Mesothelial cell of epicardium (in vitro differentiated cells): Measurements from ENCODE around the gene COL23A1. TPM values are rescaled to one million over a fixed set of nuclear protein-coding genes. Genes with fewer than 3 reads are reported as not detected.

Experiments
- DNase-seq, 2 experiments: peaks; one replicate each; pipeline ENCODE4 v3.0.0; 2021; ENCODE audit warnings: low spot score in 2 of 2; ENCODE audit not compliant: unreplicated experiment in 2 of 2
- H3K27ac Mint-ChIP-seq: 2 replicates; pipeline ENCODE4 v1.8.0; 2021; ENCODE audit warnings: mixed read lengths
- H3K27me3 Mint-ChIP-seq: 2 replicates; pipeline ENCODE4 v1.8.0; 2021; ENCODE audit warnings: low read depth, mixed read lengths
- H3K36me3 Mint-ChIP-seq: 2 replicates; pipeline ENCODE4 v1.8.0; 2021; ENCODE audit warnings: mixed read lengths
- H3K4me1 Mint-ChIP-seq: 2 replicates; pipeline ENCODE4 v1.8.0; 2021; ENCODE audit warnings: mixed read lengths
- H3K4me3 Mint-ChIP-seq: 2 replicates; pipeline ENCODE4 v1.8.0; 2021; ENCODE audit warnings: mild to moderate bottlenecking, moderate library complexity, mixed read lengths
- H3K9me3 Mint-ChIP-seq: 2 replicates; pipeline ENCODE4 v1.8.0; 2021; ENCODE audit warnings: mixed read lengths
- CTCF ChIP-seq: fragments of 200-600 bp; sonication (generic); IDR thresholded peaks from one replicate; pipeline ENCODE4 v1.5.0; 2021; ENCODE audit warnings: antibody characterized with exemption; ENCODE audit not compliant: unreplicated experiment
- total RNA-seq: library from RNA; stranded (reverse); gene quantifications from 3 replicates; pipeline ENCODE4 v1.2.1, GENCODE V29; 2021

The COL23A1 gene
- total RNA-seq, 1 donor from 2014 or later, result 13.6 TPM

- Mint-ChIP-seq H3K36me3 (no peaks in the 10 kb centered on the region), H3K4me1 (peaks cover 33% of the 10 kb centered on the region), H3K4me3 (no peak overlapping the region), H3K9me3 (no peaks in the 10 kb centered on the region), H3K27me3 (no peaks in the 10 kb centered on the region), H3K27ac (no peak overlapping the region)
- no peak for DNase-seq
- no peak for TF ChIP-seq CTCF
Observed at GRCh38 chr5:178546675-178547033, 43.5 kb downstream of the COL23A1 start.

- no peak for TF ChIP-seq CTCF
- H3K27ac Mint-ChIP-seq, result no peak overlapping the region
- H3K4me1 Mint-ChIP-seq, result peaks cover 30% of the 10 kb centered on the region
- no peaks in the 10 kb centered on the region for H3K9me3 Mint-ChIP-seq
- H3K27me3 Mint-ChIP-seq, result no peaks in the 10 kb centered on the region
- H3K36me3 Mint-ChIP-seq, result no peaks in the 10 kb centered on the region
- H3K4me3 Mint-ChIP-seq, result no peak overlapping the region
- no peak for DNase-seq
Observed at GRCh38 chr5:178545941-178546674, 44.1 kb downstream of the COL23A1 start.

- DNase-seq, result no peak
Observed at GRCh38 chr5:178545176-178545575, 45.0 kb downstream of the COL23A1 start.

GRCh38 chr5:178544166-178544834 lies 45.9 kb downstream of the COL23A1 start:
- Mint-ChIP-seq H3K27ac (no peak overlapping the region), H3K9me3 (no peaks in the 10 kb centered on the region)
- DNase-seq, result no peak

More at GRCh38 chr5:178545176-178545575, 45.0 kb downstream of the COL23A1 start:
- Mint-ChIP-seq H3K4me1 (peaks cover 23% of the 10 kb centered on the region), H3K36me3 (no peaks in the 10 kb centered on the region), H3K27me3 (no peaks in the 10 kb centered on the region), H3K4me3 (no peak overlapping the region), H3K9me3 (no peaks in the 10 kb centered on the region), H3K27ac (no peak overlapping the region)
- TF ChIP-seq CTCF, result no peak

GRCh38 chr5:178542455-178542854 lies 47.7 kb downstream of the COL23A1 start:
- Mint-ChIP-seq H3K36me3 (no peaks in the 10 kb centered on the region), H3K27ac (peak overlapping the region; percentile 70), H3K9me3 (no peaks in the 10 kb centered on the region), H3K4me1 (peaks cover 19% of the 10 kb centered on the region), H3K4me3 (no peak overlapping the region), H3K27me3 (no peaks in the 10 kb centered on the region)
- DNase-seq, result no peak
- TF ChIP-seq CTCF, result no peak

More at GRCh38 chr5:178544166-178544834, 45.9 kb downstream of the COL23A1 start:
- H3K36me3 Mint-ChIP-seq, result no peaks in the 10 kb centered on the region
- no peak overlapping the region for H3K4me3 Mint-ChIP-seq
- H3K4me1 Mint-ChIP-seq, result peaks cover 19% of the 10 kb centered on the region
- no peak for TF ChIP-seq CTCF
- H3K27me3 Mint-ChIP-seq, result no peaks in the 10 kb centered on the region
